SK-N-SH (cell line): Measurements from ENCODE around the gene MANF. TPM values are rescaled to one million over a fixed set of nuclear protein-coding genes. Genes with fewer than 3 reads are reported as not detected.

ENCODE experiments used
- CTCF ChIA-PET: fragments of 300-600, 350-600 bp; formaldehyde crosslinking; extraction: SDS; loops from one replicate; lab custom pipeline; 2021; lab: Yijun Ruan, JAX
- POLR2A ChIA-PET: fragments of 350-600 bp; sonication (Branson Sonifier 250); formaldehyde crosslinking; extraction: SDS; loops from one replicate; lab custom pipeline; 2020; ENCODE audit warnings: antibody characterized with exemption, inconsistent platforms; lab: Yijun Ruan, JAX
- DNase-seq: peaks from one replicate; pipeline ENCODE4 v3.0.0; 2012
- H2AFZ ChIP-seq: fragments of 200-600 bp; sonication (generic); 2 replicates; pipeline ENCODE4 v1.8.1; 2016; ENCODE audit warnings: antibody characterized with exemption, mild to moderate bottlenecking, low read depth
- H3F3A ChIP-seq: fragments of 200-600 bp; sonication (generic); replicated peaks from 2 replicates; pipeline ENCODE3; 2016; ENCODE audit warnings: antibody characterized with exemption, mild to moderate bottlenecking; ENCODE audit not compliant: insufficient read depth
- H3K27ac ChIP-seq, 2 experiments: fragments of 200-500 bp in 1 of 2; fragments of 200-600 bp in 1 of 2; sonication (Bioruptor generic) in 1 of 2; sonication (generic), shearing (Covaris generic) in 1 of 2; 2 replicates each; pipeline versions ENCODE4 v1.5.1 to v1.6.1; 2014 to 2016; ENCODE audit warnings: low read depth in 2 of 2, inconsistent platforms in 1 of 2, low read length in 1 of 2, mild to moderate bottlenecking in 1 of 2, mixed read lengths in 1 of 2
- H3K27me3 ChIP-seq: fragments of 200-600 bp; sonication (generic), shearing (Covaris generic); 2 replicates; pipeline ENCODE4 v1.6.1; 2016; ENCODE audit warnings: mixed run types; ENCODE audit not compliant: insufficient read depth
- H3K36me3 ChIP-seq, 2 experiments: fragments of 200-500 bp in 1 of 2; fragments of 200-600 bp in 1 of 2; sonication (Bioruptor generic) in 1 of 2; sonication (generic) in 1 of 2; replicated peaks in 1 of 2; 2 replicates each; pipeline versions ENCODE3 to v1.5.1; 2014 to 2016; ENCODE audit warnings: low read length in 1 of 2, mild to moderate bottlenecking in 1 of 2; ENCODE audit not compliant: insufficient read depth in 2 of 2, control insufficient read depth in 1 of 2
- H3K4me1 ChIP-seq, 2 experiments: fragments of 200-500 bp in 1 of 2; fragments of 200-600 bp in 1 of 2; sonication (Bioruptor generic) in 1 of 2; sonication (generic), shearing (Covaris generic) in 1 of 2; 2 replicates each; pipeline versions ENCODE4 v1.5.1 to v1.6.1; 2014 to 2016; ENCODE audit warnings: low read depth in 1 of 2, low read length in 1 of 2, mixed run types in 1 of 2; ENCODE audit not compliant: insufficient read depth in 2 of 2, control insufficient read depth in 1 of 2
- H3K4me2 ChIP-seq: fragments of 200-600 bp; sonication (generic), shearing (Covaris generic); 2 replicates; pipeline ENCODE4 v1.6.1; 2017; ENCODE audit warnings: mixed run types
- H3K4me3 ChIP-seq, 2 experiments: fragments of 200-500 bp in 1 of 2; fragments of 200-600 bp in 1 of 2; sonication (Bioruptor generic) in 1 of 2; sonication (generic), shearing (Covaris generic) in 1 of 2; 2 replicates each; pipeline versions ENCODE4 v1.5.1 to v1.8.1; 2014 to 2016; ENCODE audit warnings: low read depth in 2 of 2, inconsistent platforms in 1 of 2, low read length in 1 of 2, mild to moderate bottlenecking in 1 of 2, mixed read lengths in 1 of 2, moderate library complexity in 1 of 2
- H3K79me2 ChIP-seq: fragments of 200-600 bp; sonication (generic); 2 replicates; pipeline ENCODE4 v1.8.1; 2017; ENCODE audit warnings: mild to moderate bottlenecking; ENCODE audit not compliant: insufficient read depth
- H3K9ac ChIP-seq: fragments of 200-600 bp; sonication (generic); 2 replicates; pipeline ENCODE4 v1.6.1; 2017; ENCODE audit warnings: mixed run types
- H3K9me2 ChIP-seq: fragments of 200-600 bp; sonication (generic); 2 replicates; pipeline ENCODE4 v1.6.1; 2017; ENCODE audit warnings: mixed run types
- H3K9me3 ChIP-seq: fragments of 200-600 bp; sonication (generic); 2 replicates; pipeline ENCODE4 v1.6.1; 2017; ENCODE audit warnings: mixed run types, mild to moderate bottlenecking, moderate library complexity
- H4K20me1 ChIP-seq: fragments of 200-600 bp; sonication (generic); 2 replicates; pipeline ENCODE4 v1.6.1; 2017; ENCODE audit warnings: mild to moderate bottlenecking, mixed run types; ENCODE audit not compliant: insufficient read depth
- FOSL2 ChIP-seq: IDR thresholded peaks from 2 replicates; pipeline ENCODE4 v1.4.0; 2012; ENCODE audit warnings: low read depth, mild to moderate bottlenecking, moderate library complexity, borderline replicate concordance
- FOXJ3 ChIP-seq: sonication (generic); formaldehyde crosslinking; IDR thresholded peaks from 2 replicates; pipeline ENCODE4 v1.5.1; 2020; ENCODE audit warnings: mild to moderate bottlenecking, missing genetic modification reagents
- GABPA ChIP-seq: IDR thresholded peaks from 2 replicates; pipeline ENCODE4 v1.4.0; 2012; ENCODE audit warnings: low read depth, mild to moderate bottlenecking
- GATA2 ChIP-seq: sonication (generic); formaldehyde crosslinking; IDR thresholded peaks from 2 replicates; pipeline ENCODE4 v1.5.0; 2020; ENCODE audit warnings: mild to moderate bottlenecking, missing genetic modification reagents
- IRF3 ChIP-seq: fragments of 150-350 bp; IDR thresholded peaks from 2 replicates; pipeline ENCODE4 v1.6.1; 2016; ENCODE audit warnings: mild to moderate bottlenecking, low read depth, low read length
- JUND ChIP-seq: IDR thresholded peaks from 2 replicates; pipeline ENCODE4 v1.4.0; 2012
- MEF2A ChIP-seq: IDR thresholded peaks from 2 replicates; pipeline ENCODE4 v1.4.0; 2012; ENCODE audit warnings: low read depth, borderline replicate concordance
- MXI1 ChIP-seq: IDR thresholded peaks from 2 replicates; pipeline ENCODE4 v1.6.1; 2012; ENCODE audit warnings: mild to moderate bottlenecking, low read depth, low read length, improper control_type of control experiment
- PBX3 ChIP-seq: IDR thresholded peaks from 2 replicates; pipeline ENCODE4; 2012
- RAD21 ChIP-seq: IDR thresholded peaks from 2 replicates; pipeline ENCODE4 v1.6.1; 2012; ENCODE audit warnings: mild to moderate bottlenecking, low read length
- RCOR1 ChIP-seq: fragments of 150-350 bp; IDR thresholded peaks from 2 replicates; pipeline ENCODE4 v1.6.1; 2017; ENCODE audit warnings: antibody characterized with exemption, low read length
- RFX5 ChIP-seq: IDR thresholded peaks from 2 replicates; pipeline ENCODE4 v1.6.1; 2012; ENCODE audit warnings: mild to moderate bottlenecking, improper control_type of control experiment, low read length
- SIN3A ChIP-seq: IDR thresholded peaks from 2 replicates; pipeline ENCODE4 v1.6.1; 2012; ENCODE audit warnings: low read depth, mild to moderate bottlenecking, low read length, moderate library complexity, borderline replicate concordance
- SMC3 ChIP-seq: IDR thresholded peaks from 2 replicates; pipeline ENCODE4 v1.6.1; 2012; ENCODE audit warnings: low read depth, low read length, improper control_type of control experiment
- TAF1 ChIP-seq: IDR thresholded peaks from 2 replicates; pipeline ENCODE4 v1.6.1; 2012; ENCODE audit warnings: low read depth, mild to moderate bottlenecking, low read length, moderate library complexity, borderline replicate concordance
- TCF12 ChIP-seq: IDR thresholded peaks from 2 replicates; pipeline ENCODE4 v1.4.0; 2012
- USF1 ChIP-seq: IDR thresholded peaks from 2 replicates; pipeline ENCODE4 v1.4.0; 2012; ENCODE audit warnings: low read depth, borderline replicate concordance
- USF2 ChIP-seq: fragments of 150-350 bp; IDR thresholded peaks from 2 replicates; pipeline ENCODE4 v1.6.1; 2017; ENCODE audit warnings: antibody characterized with exemption, low read length, low read depth, borderline replicate concordance
- YY1 ChIP-seq: IDR thresholded peaks from 2 replicates; pipeline ENCODE4 v1.4.0; 2012; ENCODE audit warnings: low read depth, mild to moderate bottlenecking
- WGBS: methylation state at CpG from one replicate; pipeline ENCODE4 v1.1.6; 2017; ENCODE audit warnings: low lambda C conversion rate; 5-methylcytosine and 5-hydroxymethylcytosine counted together
- polyA plus RNA-seq, 3 experiments: library from polyadenylated mRNA; depleted of rRNA; stranded (reverse); fragments of >200 nt; gene quantifications; 2 replicates each; pipeline ENCODE4 v1.2.3, GENCODE V29; 2012

The MANF gene
- polyA plus RNA-seq, 1 of the 3 experiments (the other 2 are of a cell fraction), result 121 TPM

GRCh38 chr3:51338632-51339031 lies 46.5 kb upstream of the MANF start:
- CTCF ChIA-PET, result interaction anchor here (1.2 kb wide), 1 partner anchor 25 kb away, joined by 3 read pairs; no protein-coding TSS in a partner anchor
- Histone ChIP-seq H3K9me3 (no peaks in the 10 kb centered on the region), H3K9me2 (no peaks in the 10 kb centered on the region), H3F3A (peaks cover 9% of the 10 kb centered on the region)
- WGBS, result 73% methylated on average over 3 of the region's 3 CpGs
- TF ChIP-seq RFX5 (no peak), SIN3A (no peak), GABPA (no peak), FOSL2 (no peak), TCF12 (no peak), IRF3 (no peak), JUND (no peak), MXI1 (no peak), SMC3 (no peak), USF2 (no peak), FOXJ3 (CRISPR knock-in tag) (no peak), RCOR1 (no peak), GATA2 (CRISPR knock-in tag) (no peak), PBX3 (no peak), TAF1 (no peak), YY1 (no peak), RAD21 (no peak), USF1 (no peak), MEF2A (no peak)
- TF ChIP-seq, all 33 proteins: peak for 0
- H3K79me2 ChIP-seq, result no peaks in the 10 kb centered on the region
- H3K36me3 ChIP-seq, result no peaks in the 10 kb centered on the region
- H4K20me1 ChIP-seq, result no peaks in the 10 kb centered on the region
- no peak overlapping the region for H3K4me2 ChIP-seq
- peaks cover 0 to 15% of the 10 kb centered on the region in 2 experiments; a peak in 2 of 4 replicates for H3K4me1 ChIP-seq
- H3K27ac ChIP-seq, result no peak overlapping the region
- no peak overlapping the region for H3K9ac ChIP-seq
- no peak for DNase-seq
- POLR2A ChIA-PET, result no interaction called here
- H3K4me3 ChIP-seq, result no peak overlapping the region
- no peak overlapping the region for H2AFZ ChIP-seq
- H3K27me3 ChIP-seq, result no peaks in the 10 kb centered on the region; the same call in 1 of the 2 replicates
